ENCODE results near the gene FAM20A. TPM values are rescaled to one million over a fixed set of nuclear protein-coding genes. Genes with fewer than 3 reads are reported as not detected.

Gene FAM20A
- polyA plus RNA-seq, 1 donor from 2014 or later: not detected

- Histone ChIP-seq H4K20me1 (ENCODE audit: insufficient read depth) (no peaks in the 10 kb centered on the region), H3F3A (ENCODE audit: insufficient read depth, low read length, poor library complexity, severe bottlenecking) (no peaks in the 10 kb centered on the region), H3K4me2 (ENCODE audit: low read length) (no peak overlapping the region), H3K36me3 (ENCODE audit: insufficient read depth, low read length) (no peaks in the 10 kb centered on the region), H3K9me3 (ENCODE audit: low read length) (no peaks in the 10 kb centered on the region), H3K9ac (ENCODE audit: low read length) (no peak overlapping the region), H3K9me2 (ENCODE audit: insufficient read depth, low read length) (no peaks in the 10 kb centered on the region), H3K27me3 (ENCODE audit: insufficient read depth, low read depth, low read length) (no peaks in the 10 kb centered on the region), H3K79me2 (replicated peaks; ENCODE audit: insufficient read depth, low read length) (no peaks in the 10 kb centered on the region), H3K4me3 (ENCODE audit: low read length) (no peak overlapping the region), H3K27ac (ENCODE audit: low read length) (no peak overlapping the region), H2AFZ (ENCODE audit: low read depth, low read length) (no peak overlapping the region)
- TF ChIP-seq, protein P1, sequence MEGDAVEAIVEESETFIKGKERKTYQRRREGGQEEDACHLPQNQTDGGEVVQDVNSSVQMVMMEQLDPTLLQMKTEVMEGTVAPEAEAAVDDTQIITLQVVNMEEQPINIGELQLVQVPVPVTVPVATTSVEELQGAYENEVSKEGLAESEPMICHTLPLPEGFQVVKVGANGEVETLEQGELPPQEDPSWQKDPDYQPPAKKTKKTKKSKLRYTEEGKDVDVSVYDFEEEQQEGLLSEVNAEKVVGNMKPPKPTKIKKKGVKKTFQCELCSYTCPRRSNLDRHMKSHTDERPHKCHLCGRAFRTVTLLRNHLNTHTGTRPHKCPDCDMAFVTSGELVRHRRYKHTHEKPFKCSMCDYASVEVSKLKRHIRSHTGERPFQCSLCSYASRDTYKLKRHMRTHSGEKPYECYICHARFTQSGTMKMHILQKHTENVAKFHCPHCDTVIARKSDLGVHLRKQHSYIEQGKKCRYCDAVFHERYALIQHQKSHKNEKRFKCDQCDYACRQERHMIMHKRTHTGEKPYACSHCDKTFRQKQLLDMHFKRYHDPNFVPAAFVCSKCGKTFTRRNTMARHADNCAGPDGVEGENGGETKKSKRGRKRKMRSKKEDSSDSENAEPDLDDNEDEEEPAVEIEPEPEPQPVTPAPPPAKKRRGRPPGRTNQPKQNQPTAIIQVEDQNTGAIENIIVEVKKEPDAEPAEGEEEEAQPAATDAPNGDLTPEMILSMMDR (IDR thresholded peaks at IDR 0.05; ENCODE audit: poor library complexity, severe bottlenecking): no peak
- TF ChIP-seq TAF1 (IDR thresholded peaks at IDR 0.05; ENCODE audit: low read depth) (no peak), POLR2AphosphoS5 (IDR thresholded peaks at IDR 0.05) (no peak), SMC3 (conservative IDR thresholded peaks at IDR 0.05; ENCODE audit: poor library complexity) (no peak), EP300 (conservative IDR thresholded peaks at IDR 0.05; ENCODE audit: poor library complexity, severe bottlenecking) (no peak), REST (IDR thresholded peaks at IDR 0.05; ENCODE audit: borderline replicate concordance) (no peak), EZH2 (IDR thresholded peaks at IDR 0.05; ENCODE audit: borderline replicate concordance, insufficient read depth, low read length, poor library complexity, severe bottlenecking) (no peak), MXI1 (conservative IDR thresholded peaks at IDR 0.05; ENCODE audit: poor library complexity, severe bottlenecking) (no peak), RAD21 (conservative IDR thresholded peaks at IDR 0.05) (no peak)
Measured at GRCh38 chr17:68621065-68621464, 19.9 kb upstream of the FAM20A start.

GRCh38 chr17:68616334-68616733, 15.2 kb upstream of the FAM20A start:
- Histone ChIP-seq H3K27me3 (ENCODE audit: insufficient read depth, low read depth, low read length) (no peaks in the 10 kb centered on the region), H3K9me2 (ENCODE audit: insufficient read depth, low read length) (no peaks in the 10 kb centered on the region), H3K36me3 (ENCODE audit: insufficient read depth, low read length) (no peaks in the 10 kb centered on the region), H3F3A (ENCODE audit: insufficient read depth, low read length, poor library complexity, severe bottlenecking) (no peaks in the 10 kb centered on the region), H3K4me2 (ENCODE audit: low read length) (no peak overlapping the region), H4K20me1 (ENCODE audit: insufficient read depth) (no peaks in the 10 kb centered on the region), H3K9me3 (ENCODE audit: low read length) (no peaks in the 10 kb centered on the region), H3K79me2 (replicated peaks; ENCODE audit: insufficient read depth, low read length) (no peaks in the 10 kb centered on the region), H3K9ac (ENCODE audit: low read length) (no peak overlapping the region), H3K27ac (ENCODE audit: low read length) (no peak overlapping the region), H3K4me3 (ENCODE audit: low read length) (no peak overlapping the region), H2AFZ (ENCODE audit: low read depth, low read length) (no peak overlapping the region)
- no peak for TF ChIP-seq EP300 (conservative IDR thresholded peaks at IDR 0.05; ENCODE audit: poor library complexity, severe bottlenecking)
- no peak for TF ChIP-seq POLR2AphosphoS5 (IDR thresholded peaks at IDR 0.05)
- TF ChIP-seq, protein P1 (IDR thresholded peaks at IDR 0.05; ENCODE audit: poor library complexity, severe bottlenecking): no peak
- no peak for TF ChIP-seq MXI1 (conservative IDR thresholded peaks at IDR 0.05; ENCODE audit: poor library complexity, severe bottlenecking)
- TF ChIP-seq RAD21 (conservative IDR thresholded peaks at IDR 0.05): no peak
- no peak for TF ChIP-seq REST (IDR thresholded peaks at IDR 0.05; ENCODE audit: borderline replicate concordance)
- no peak for TF ChIP-seq SMC3 (conservative IDR thresholded peaks at IDR 0.05; ENCODE audit: poor library complexity)
- TF ChIP-seq TAF1 (IDR thresholded peaks at IDR 0.05; ENCODE audit: low read depth): no peak
- TF ChIP-seq EZH2 (IDR thresholded peaks at IDR 0.05; ENCODE audit: borderline replicate concordance, insufficient read depth, low read length, poor library complexity, severe bottlenecking): no peak

Data from neural cell (in vitro differentiated cells).